GM19035 (cell line): ENCODE measurements around the gene PRKAG2.
"Not testable (repeated sequence)": the region's sequence is repeated elsewhere in the genome, so short reads cannot be mapped to it uniquely, and the experiment has no call there.

Experiments used
- ATAC-seq: cut with Tn5 transposase; IDR thresholded peaks from one replicate; pipeline ENCODE4 v1.9.1; 2021; ENCODE audit not compliant: unreplicated experiment

Gene PRKAG2

DNA sequence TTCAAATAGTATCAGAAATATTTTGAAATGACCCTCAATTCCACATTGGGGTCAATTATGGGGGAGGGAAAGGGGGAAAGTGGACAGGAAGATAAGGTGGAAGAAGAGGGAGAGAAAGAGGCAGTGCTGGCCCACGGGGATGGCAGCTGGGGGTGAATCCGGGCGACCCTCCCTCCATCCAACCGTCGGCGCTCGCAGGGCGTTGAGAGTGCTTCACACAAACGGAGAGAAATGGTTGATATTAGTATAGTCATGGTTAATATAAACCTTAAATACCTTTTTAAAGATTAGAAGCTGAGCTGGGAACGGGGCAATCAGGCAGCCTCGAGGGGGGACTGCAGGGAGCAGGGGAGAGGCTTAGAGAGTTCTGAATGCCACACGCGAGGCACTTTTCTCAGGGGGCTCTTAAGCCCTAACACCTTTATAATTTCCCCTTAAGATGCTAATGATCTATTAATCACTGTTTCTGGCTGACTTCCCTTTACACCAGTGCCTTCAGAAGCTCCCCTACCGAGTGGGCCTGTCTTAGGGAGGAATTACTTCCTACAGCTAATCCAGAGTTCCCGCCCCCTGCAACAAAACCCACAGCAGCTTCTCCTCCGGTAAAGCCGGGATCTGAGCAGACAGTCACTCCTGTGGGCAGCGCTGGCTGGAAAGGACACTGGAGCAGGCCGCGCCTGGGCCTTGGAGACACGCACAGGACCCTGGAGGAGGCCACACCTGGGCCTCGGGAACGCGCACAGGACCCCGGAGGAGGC is 39.5 kb downstream of the PRKAG2 start:
- ATAC-seq = no peak

DNA sequence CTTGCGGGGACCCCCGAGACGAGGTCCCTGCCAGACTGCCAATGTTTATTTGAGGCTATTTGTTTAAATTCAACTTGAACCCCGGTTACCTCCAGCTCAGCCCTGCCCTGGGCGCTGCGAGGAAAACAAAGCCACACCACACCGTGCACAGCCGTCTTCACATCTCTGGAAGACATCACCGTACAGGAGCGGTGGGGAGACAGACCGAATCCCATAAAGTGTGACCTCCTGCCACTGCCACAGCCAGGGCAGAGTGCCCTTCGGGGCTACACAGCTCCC is 40.0 kb downstream of the PRKAG2 start:
- no peak for ATAC-seq

DNA sequence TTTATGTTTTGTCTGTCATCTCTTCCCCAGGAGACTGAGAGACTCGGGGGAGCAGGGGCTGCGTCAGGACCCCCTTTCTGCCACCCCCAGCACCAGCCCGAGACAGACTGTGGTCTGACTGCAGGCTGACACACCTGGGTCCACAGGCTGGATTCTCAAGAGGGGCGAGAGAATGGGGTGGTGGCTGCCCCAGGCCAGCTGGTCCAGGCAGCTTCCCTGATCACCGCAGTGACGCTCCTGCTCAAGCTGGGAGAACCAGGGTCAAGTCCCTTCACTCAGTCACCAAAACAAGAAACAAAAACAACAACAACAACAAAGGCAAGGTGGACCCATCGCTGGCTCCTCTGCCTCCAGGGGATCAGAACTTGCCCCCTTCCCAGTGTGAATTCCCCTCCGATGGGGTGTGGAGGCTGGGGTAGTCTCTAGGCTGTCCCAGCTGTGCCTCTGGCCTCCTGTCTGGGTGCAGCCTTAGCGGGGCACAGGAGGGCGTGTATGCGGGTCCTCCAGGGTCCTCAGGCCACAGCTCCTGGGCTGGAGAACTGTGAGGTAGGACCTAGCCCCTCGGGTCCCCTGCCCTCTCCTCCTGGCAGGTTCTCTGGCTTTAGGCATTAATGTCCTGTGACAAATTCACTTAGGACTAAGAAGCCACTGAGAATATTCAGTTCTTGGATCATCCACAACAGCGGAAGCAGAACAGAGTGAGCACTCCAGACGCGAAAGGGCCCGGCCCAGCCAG is 40.6 kb downstream of the PRKAG2 start:
- ATAC-seq = no peak

- ATAC-seq = no peak
Measured at GRCh38 chr7:151835636-151836035, 41.3 kb downstream of the PRKAG2 start.

- no peak for ATAC-seq
Measured at GRCh38 chr7:151834271-151835035, 42.5 kb downstream of the PRKAG2 start.

GRCh38 chr7:151833691-151834090 is 43.2 kb downstream of the PRKAG2 start:
- ATAC-seq = no peak

- ATAC-seq = no peak
Measured at GRCh38 chr7:151833213-151833651, 43.7 kb downstream of the PRKAG2 start.

DNA sequence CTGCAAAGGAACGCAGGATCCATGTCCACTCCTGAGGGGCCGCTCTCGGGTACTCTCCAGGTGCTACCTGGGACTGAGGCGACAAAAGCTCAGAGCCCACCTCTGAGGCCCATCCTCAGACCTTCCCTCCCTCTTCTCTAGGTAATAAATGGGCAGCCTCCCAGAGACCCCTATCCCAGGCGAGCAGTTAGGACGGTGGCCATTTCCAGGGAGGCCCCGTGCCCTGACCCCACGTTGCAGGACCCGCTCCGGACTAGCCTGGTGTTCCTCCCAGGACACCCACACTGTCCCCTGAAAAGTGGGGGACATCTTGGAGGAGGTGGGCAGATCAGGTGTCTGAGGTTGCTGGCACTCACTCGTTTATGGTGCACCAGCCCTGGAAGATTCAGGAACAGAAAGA is 44.3 kb downstream of the PRKAG2 start:
- no peak for ATAC-seq

DNA sequence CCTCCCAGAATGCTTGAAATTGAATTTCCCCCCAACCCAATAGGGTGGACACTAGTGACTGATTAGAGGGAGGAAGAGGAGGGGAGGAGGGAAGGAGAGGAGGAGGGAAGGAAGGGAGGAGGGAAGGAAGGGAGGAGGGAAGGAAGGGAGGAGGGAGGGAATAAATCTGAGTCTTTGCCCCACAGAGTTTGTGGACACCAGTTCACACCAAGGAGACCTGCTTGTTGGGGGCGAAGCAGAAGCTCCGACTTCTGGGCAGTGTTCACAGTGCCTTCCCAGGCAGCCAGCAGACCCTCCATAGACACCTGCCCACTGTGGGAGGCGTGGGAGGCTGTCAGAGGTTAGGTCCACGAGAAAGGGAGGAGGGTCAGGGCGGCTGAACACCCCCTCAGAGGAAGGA is 44.8 kb downstream of the PRKAG2 start:
- no peak for ATAC-seq

DNA sequence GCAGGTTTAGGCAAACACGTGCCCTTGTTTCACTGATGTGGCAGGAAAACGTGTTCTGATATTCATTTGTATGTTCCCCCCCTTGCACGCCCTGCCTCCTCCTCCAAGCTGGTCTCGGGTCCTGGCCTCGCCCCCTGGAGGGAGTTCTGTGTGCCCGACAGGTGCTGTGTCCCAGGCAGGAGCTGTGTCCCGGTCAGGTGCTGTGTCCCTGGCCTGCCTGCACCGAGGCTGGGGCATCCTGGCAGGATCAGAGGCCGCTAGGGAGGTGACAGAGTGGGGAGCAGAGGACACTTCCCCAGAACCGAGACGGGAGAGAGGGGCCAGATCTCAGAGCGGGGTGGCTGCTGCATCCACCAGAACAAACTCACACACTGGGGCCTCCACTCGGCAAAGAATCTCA is 45.3 kb downstream of the PRKAG2 start:
- ATAC-seq = no peak

- ATAC-seq = no peak
Measured at GRCh38 chr7:151830121-151830830, 46.6 kb downstream of the PRKAG2 start.

GRCh38 chr7:151829707-151830106 is 47.2 kb downstream of the PRKAG2 start:
- no peak for ATAC-seq

GRCh38 chr7:151827620-151828019 is 49.3 kb downstream of the PRKAG2 start:
- ATAC-seq = no peak

DNA sequence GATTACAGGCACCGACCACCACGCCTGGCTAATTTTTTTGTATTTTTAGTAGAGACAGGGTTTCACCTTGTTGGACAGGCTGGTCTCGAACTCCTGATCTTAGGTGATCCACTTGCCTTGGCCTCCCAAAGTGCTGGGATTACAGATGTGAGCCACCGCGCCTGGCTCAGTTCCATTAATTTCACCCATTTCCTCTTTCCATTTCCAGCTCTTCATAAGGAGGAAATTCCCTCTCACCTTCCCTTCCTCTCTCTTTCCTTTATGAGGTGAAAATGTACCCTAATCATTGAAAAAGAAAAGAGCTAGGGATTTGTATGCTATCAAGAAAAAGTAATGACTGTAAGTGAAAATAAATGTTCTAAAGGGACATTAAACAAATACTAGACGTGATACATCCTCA is 50.6 kb downstream of the PRKAG2 start:
- ATAC-seq = not testable (repeated sequence)

- ATAC-seq = no peak
Measured at GRCh38 chr7:151825721-151826120, 51.2 kb downstream of the PRKAG2 start.

GRCh38 chr7:151824373-151824933 is 52.5 kb downstream of the PRKAG2 start:
- ATAC-seq = no peak

GRCh38 chr7:151823566-151824372 is 53.1 kb downstream of the PRKAG2 start:
- ATAC-seq = no peak

GRCh38 chr7:151822541-151823181 is 54.3 kb downstream of the PRKAG2 start:
- no peak for ATAC-seq

DNA sequence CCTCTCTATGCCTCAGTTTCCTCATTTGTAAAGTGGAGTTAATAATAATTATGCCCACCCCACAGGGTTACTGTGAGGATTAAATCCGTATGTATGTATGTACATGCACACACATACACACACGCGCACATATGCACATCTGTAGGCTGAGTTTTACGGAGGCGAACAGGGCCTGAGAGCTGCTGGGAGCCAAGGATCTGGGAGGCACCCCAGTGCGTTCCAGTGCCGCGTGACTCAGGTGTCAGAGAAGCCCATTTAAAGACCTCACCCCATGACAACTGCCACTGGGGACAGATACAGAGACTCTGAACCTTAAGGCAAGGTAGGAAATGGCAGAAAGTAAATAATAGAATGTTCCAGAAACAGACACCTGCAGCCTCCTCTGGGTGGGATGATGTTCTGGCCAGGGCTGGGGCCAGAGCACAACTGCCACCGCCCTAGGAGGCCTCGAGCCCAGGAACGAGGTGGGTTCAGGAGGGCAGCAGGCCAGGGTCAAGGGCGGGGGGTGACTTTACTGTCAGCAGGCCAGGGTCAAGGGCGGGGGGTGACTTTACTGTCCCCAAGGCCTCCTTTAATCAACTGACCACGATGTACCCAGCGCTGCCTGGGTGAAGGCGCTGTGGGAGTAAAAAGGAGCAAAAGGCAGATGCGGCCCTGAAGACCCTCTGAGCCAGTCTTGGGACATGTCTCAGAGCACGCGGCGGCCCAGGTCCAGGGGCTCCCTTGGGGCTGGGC is 54.9 kb downstream of the PRKAG2 start:
- ATAC-seq = no peak
